NCI-H1436 (cell line): ENCODE data around the gene COX8C.
"Not testable (repeated sequence)": the region's sequence is repeated elsewhere in the genome, so short reads cannot be mapped to it uniquely, and the experiment has no call there.

ENCODE experiments used
- DNase-seq: peaks from one replicate; lab custom pipeline; 2025; lab: John Stamatoyannopoulos, UW

Gene COX8C

GRCh38 chr14:93375673-93376156, 28.7 kb downstream of the COX8C start:
- DNase-seq = no peak

- DNase-seq = no peak
Observed at GRCh38 chr14:93379831-93380230, 32.8 kb downstream of the COX8C start.

GRCh38 chr14:93381644-93382043, 34.7 kb downstream of the COX8C start:
- DNase-seq = no peak

- not testable (repeated sequence) for DNase-seq
Observed at GRCh38 chr14:93384256-93384655, 37.3 kb downstream of the COX8C start.

GRCh38 chr14:93395231-93395630, 48.2 kb downstream of the COX8C start:
- no peak for DNase-seq

GRCh38 chr14:93396456-93396855, 49.5 kb downstream of the COX8C start:
- no peak for DNase-seq
